ENCODE results near the gene ADAMTS12. TPM values are rescaled to one million over a fixed set of nuclear protein-coding genes. Genes with fewer than 3 reads are reported as not detected.

Gene ADAMTS12
- total and polyA plus RNA-seq, 2 of the 8 experiments (the other 6 are each of a cell fraction or from before 2014, with no cell fraction given), result 6.4 to 12.8 TPM

GRCh38 chr5:33883482-33883881, 8.3 kb downstream of the ADAMTS12 start:
- H3K18ac ChIP-seq (ENCODE audit: extremely low read depth, low read length), result no peak overlapping the region
- no peak overlapping the region for H2BK5ac ChIP-seq (ENCODE audit: low read depth, low read length)
- no peak overlapping the region for H3K4ac ChIP-seq (replicated peaks; ENCODE audit: insufficient read length, low read depth, low read length)
- WGBS, 2 experiments (ENCODE audit: extremely low coverage in 1 of 2, insufficient coverage in 1 of 2, insufficient read length in 1 of 2, insufficient replicate concordance in 2 of 2, low coverage in 1 of 2, low lambda C conversion rate in 2 of 2, missing lambda C conversion rate in 1 of 2), result 86% methylated on average over 3 of the region's 3 CpGs; no CpG with 5 or more reads in 1 of the 2 experiments
- ChIA-PET POLR2A (ENCODE audit: partially characterized antibody) (interaction anchor here (1.3 kb wide), 1 partner anchor 8 kb away, joined by 3 read pairs; the partner anchor contains the start of gene ADAMTS12), CTCF (ENCODE audit: partially characterized antibody) (interaction anchor here (1.2 kb wide), 1 partner anchor 8 kb away, joined by 5 read pairs; the partner anchor contains the start of gene ADAMTS12)
- no peaks in the 10 kb centered on the region for H3K23me2 ChIP-seq (ENCODE audit: low read depth, low read length)
- H2BK15ac ChIP-seq (ENCODE audit: low read length), result no peak overlapping the region
- no peak overlapping the region for H3K14ac ChIP-seq (ENCODE audit: insufficient read length)
- H3K56ac ChIP-seq (replicated peaks; ENCODE audit: insufficient read length, low read depth, low read length), result no peak overlapping the region
- DNase-seq (ENCODE audit: low read depth in 1 of 2, low spot score in 2 of 2) (no peak), FAIRE-seq (no peak)
- H3K23ac ChIP-seq (ENCODE audit: insufficient read length), result no peak overlapping the region
- peaks cover 0 to 18% of the 10 kb centered on the region in 2 experiments; a peak in 3 of 4 replicates for H3K79me2 ChIP-seq (ENCODE audit: control insufficient read depth in 1 of 2, insufficient read depth in 2 of 2, low read length in 2 of 2)
- TF ChIP-seq KDM1A (IDR thresholded peaks at IDR 0.05; ENCODE audit: borderline replicate concordance, low read length) (no peak), SAP30 (IDR thresholded peaks at IDR 0.05; ENCODE audit: insufficient read depth, insufficient replicate concordance, low read length) (no peak), POLR2A (IDR thresholded peaks at IDR 0.05; ENCODE audit: control extremely low read depth in 1 of 2, low read depth in 2 of 2, low read length in 2 of 2) (no peak), TCF12 (IDR thresholded peaks at IDR 0.05; ENCODE audit: low read depth, low read length) (no peak), GABPA (IDR thresholded peaks at IDR 0.05; ENCODE audit: borderline replicate concordance, insufficient read depth, low read length) (no peak), ATF2 (IDR thresholded peaks at IDR 0.05; ENCODE audit: low read length) (no peak), PHF8 (conservative IDR thresholded peaks at IDR 0.05; ENCODE audit: low read depth, low read length) (no peak), BCL11A (IDR thresholded peaks at IDR 0.05; ENCODE audit: low read depth in 2 of 2, low read length in 2 of 2) (no peak), E2F6 (IDR thresholded peaks at IDR 0.05) (no peak), SUZ12 (IDR thresholded peaks at IDR 0.05; ENCODE audit: low read length) (no peak), KDM4A (IDR thresholded peaks at IDR 0.05; ENCODE audit: low read depth, low read length, severe bottlenecking) (no peak)
- peaks cover 4% of the 10 kb centered on the region for H3K79me1 ChIP-seq (ENCODE audit: low read depth, low read length)
- H2AFZ ChIP-seq (ENCODE audit: low read length), result no peak overlapping the region
- no peak overlapping the region for H2BK20ac ChIP-seq (ENCODE audit: low read length)
- no peak overlapping the region for H2BK12ac ChIP-seq (ENCODE audit: low read depth, low read length)
- H4K20me1 ChIP-seq (replicated peaks in 1 of 2; ENCODE audit: control insufficient read depth in 1 of 2, insufficient read depth in 2 of 2, low read length in 2 of 2), result no peaks in the 10 kb centered on the region
- H4K5ac ChIP-seq (ENCODE audit: insufficient read length, low read depth, low read length), result no peak overlapping the region
- H2BK120ac ChIP-seq (replicated peaks; ENCODE audit: low read depth, low read length), result no peak overlapping the region
- no peaks in the 10 kb centered on the region for H3K36me3 ChIP-seq (ENCODE audit: control insufficient read depth in 2 of 4, insufficient read depth in 4 of 4, low read length in 3 of 4)
- H3K27ac ChIP-seq (ENCODE audit: low read depth, low read length), result no peak overlapping the region
- H3K4me1 ChIP-seq (replicated peaks in 1 of 4; ENCODE audit: control insufficient read depth in 3 of 4, insufficient read depth in 4 of 4, low read length in 3 of 4), result peaks cover 0 to 4% (median 3%) of the 10 kb centered on the region in 4 experiments; a peak in 4 of 7 replicates
- no peak overlapping the region for H3K4me3 ChIP-seq (ENCODE audit: extremely low read depth in 1 of 4, insufficient read depth in 2 of 4, low read depth in 3 of 4, low read length in 4 of 4)
- H3K9ac ChIP-seq (replicated peaks in 1 of 4; ENCODE audit: extremely low read depth in 1 of 4, low read depth in 3 of 4, low read length in 3 of 4), result no peak overlapping the region
- no peaks in the 10 kb centered on the region for H3K9me3 ChIP-seq (ENCODE audit: insufficient read depth in 2 of 2, low read depth in 1 of 2, low read length in 1 of 2)
- H2AK5ac ChIP-seq (ENCODE audit: low read depth, low read length), result no peak overlapping the region
- no peaks in the 10 kb centered on the region for H3K27me3 ChIP-seq (replicated peaks in 1 of 4; ENCODE audit: control insufficient read depth in 3 of 4, extremely low read depth in 1 of 4, insufficient read depth in 3 of 4, low read length in 3 of 4)
- no peak overlapping the region for H4K8ac ChIP-seq (ENCODE audit: extremely low read depth, insufficient read depth, low read length)
- H4K91ac ChIP-seq (replicated peaks; ENCODE audit: insufficient read length, low read length), result no peak overlapping the region
- H3K4me2 ChIP-seq (ENCODE audit: insufficient read depth in 1 of 2, low read depth in 2 of 2, low read length in 2 of 2), result no peak overlapping the region

Data from H1 (cell line).